ENCODE results near the gene FBLN7. TPM values are rescaled to one million over a fixed set of nuclear protein-coding genes. Genes with fewer than 3 reads are reported as not detected.

FBLN7 gene
- total RNA-seq, 1 experiment from 2014 or later, result 0.14 TPM

DNA sequence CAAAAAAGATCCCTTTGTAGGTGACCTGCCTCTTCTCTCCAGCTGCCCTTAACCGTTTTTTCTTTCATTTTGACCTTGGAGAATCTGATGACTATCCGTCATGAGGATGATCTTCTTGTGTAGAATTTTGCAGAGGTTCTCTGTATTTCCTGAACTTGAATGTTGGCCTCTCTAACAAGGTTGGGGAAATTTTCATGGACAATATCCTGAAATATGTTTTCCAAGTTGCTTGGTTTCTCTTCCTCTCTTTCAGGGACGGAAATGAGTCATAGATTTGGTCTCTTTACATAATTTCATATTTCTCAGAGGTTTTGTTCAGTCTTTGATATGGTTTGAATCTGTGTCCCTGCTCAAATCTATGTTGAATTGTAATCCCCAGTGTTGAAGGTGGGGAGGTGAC, 82.6 kb downstream of the FBLN7 start:
- peaks cover 20% of the 10 kb centered on the region for H3K36me3 Mint-ChIP-seq (ENCODE audit: insufficient read depth, unreplicated experiment)
- BruUV-seq (replicated peaks), result no TSS peak
- CTCF ChIA-PET, result no interaction called here
- no peak overlapping the region for H3K27ac Mint-ChIP-seq (ENCODE audit: low read depth, unreplicated experiment)
- TF ChIP-seq, protein P1, sequence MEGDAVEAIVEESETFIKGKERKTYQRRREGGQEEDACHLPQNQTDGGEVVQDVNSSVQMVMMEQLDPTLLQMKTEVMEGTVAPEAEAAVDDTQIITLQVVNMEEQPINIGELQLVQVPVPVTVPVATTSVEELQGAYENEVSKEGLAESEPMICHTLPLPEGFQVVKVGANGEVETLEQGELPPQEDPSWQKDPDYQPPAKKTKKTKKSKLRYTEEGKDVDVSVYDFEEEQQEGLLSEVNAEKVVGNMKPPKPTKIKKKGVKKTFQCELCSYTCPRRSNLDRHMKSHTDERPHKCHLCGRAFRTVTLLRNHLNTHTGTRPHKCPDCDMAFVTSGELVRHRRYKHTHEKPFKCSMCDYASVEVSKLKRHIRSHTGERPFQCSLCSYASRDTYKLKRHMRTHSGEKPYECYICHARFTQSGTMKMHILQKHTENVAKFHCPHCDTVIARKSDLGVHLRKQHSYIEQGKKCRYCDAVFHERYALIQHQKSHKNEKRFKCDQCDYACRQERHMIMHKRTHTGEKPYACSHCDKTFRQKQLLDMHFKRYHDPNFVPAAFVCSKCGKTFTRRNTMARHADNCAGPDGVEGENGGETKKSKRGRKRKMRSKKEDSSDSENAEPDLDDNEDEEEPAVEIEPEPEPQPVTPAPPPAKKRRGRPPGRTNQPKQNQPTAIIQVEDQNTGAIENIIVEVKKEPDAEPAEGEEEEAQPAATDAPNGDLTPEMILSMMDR (IDR thresholded peaks at IDR 0.05; ENCODE audit: unreplicated experiment), result no peak
- H3K4me1 Mint-ChIP-seq (ENCODE audit: insufficient read depth, unreplicated experiment), result no peaks in the 10 kb centered on the region
- DNase-seq (ENCODE audit: unreplicated experiment), result no peak
- POLR2A ChIA-PET, result interaction anchor here (0.5 kb wide), 1 partner anchor 268 kb away, joined by 3 read pairs; no protein-coding TSS in a partner anchor
- no peaks in the 10 kb centered on the region for H3K9me3 Mint-ChIP-seq (ENCODE audit: unreplicated experiment)
- no peaks in the 10 kb centered on the region for H3K27me3 Mint-ChIP-seq (ENCODE audit: insufficient read depth, unreplicated experiment)
- no peak overlapping the region for H3K4me3 Mint-ChIP-seq (ENCODE audit: unreplicated experiment)
- intact Hi-C loops (cut with micrococcal nuclease), result no loop called here

DNA sequence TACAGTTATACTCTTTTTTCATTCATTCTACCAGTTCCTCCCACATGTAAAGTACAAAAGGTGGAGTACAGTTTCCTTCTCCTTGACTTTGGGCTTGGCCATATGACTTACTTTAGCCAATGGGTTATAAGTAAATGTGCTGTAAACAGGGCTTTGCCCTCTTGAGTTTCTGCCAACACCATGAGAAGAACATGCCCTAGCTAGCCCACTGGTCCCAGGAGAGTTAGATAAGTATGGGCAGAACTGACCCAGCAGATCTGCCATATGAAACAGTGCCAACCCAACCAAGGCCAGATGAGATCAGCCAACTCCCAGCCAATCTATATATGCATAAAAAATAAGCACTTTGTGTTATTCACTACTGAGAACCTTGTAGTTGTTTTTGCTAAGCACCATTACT, 91.2 kb downstream of the FBLN7 start:
- intact Hi-C loops (cut with micrococcal nuclease), result no loop called here
- TF ChIP-seq, protein P1 (IDR thresholded peaks at IDR 0.05; ENCODE audit: unreplicated experiment), result no peak
- no peaks in the 10 kb centered on the region for H3K27me3 Mint-ChIP-seq (ENCODE audit: insufficient read depth, unreplicated experiment)
- no peak overlapping the region for H3K4me3 Mint-ChIP-seq (ENCODE audit: unreplicated experiment)
- H3K27ac Mint-ChIP-seq (ENCODE audit: low read depth, unreplicated experiment), result peak overlapping the region; percentile 70
- H3K36me3 Mint-ChIP-seq (ENCODE audit: insufficient read depth, unreplicated experiment), result peaks cover 31% of the 10 kb centered on the region
- POLR2A ChIA-PET, result interaction anchor here (0.5 to 2.2 kb wide), 8 partner anchors 12 to 174 kb away, joined by 3 to 12 read pairs (median 4); partner anchors contain the start of genes TMEM87B and ZC3H8
- H3K4me1 Mint-ChIP-seq (ENCODE audit: insufficient read depth, unreplicated experiment), result peaks cover 12% of the 10 kb centered on the region
- DNase-seq (ENCODE audit: unreplicated experiment), result peak; percentile 96
- H3K9me3 Mint-ChIP-seq (ENCODE audit: unreplicated experiment), result no peaks in the 10 kb centered on the region
- no TSS peak for BruUV-seq (replicated peaks)
- CTCF ChIA-PET, result interaction anchor here (0.6 to 1.8 kb wide), 2 partner anchors 30 to 108 kb away, joined by 5 to 8 read pairs; no protein-coding TSS in a partner anchor

DNA sequence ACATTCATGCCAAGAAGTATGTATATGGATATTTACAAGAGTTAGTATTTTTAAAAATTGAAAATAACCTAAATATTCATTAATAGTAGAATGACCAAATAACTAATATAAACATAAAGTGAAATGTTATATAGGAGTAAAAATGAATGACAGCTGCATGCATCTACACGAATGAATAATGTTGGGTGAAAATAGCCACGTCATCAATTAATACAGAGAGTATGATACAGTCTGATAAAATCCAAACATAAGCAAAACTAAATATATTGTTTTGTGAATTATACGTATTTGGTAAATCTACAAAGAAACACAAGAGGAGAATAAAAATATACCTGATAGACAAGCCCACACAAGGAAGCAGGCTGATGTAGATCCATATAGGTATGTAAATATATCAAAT, 92.2 kb downstream of the FBLN7 start:
- POLR2A ChIA-PET, result interaction anchor here (2.2 kb wide), 1 partner anchor 24 kb away, joined by 12 read pairs; the partner anchor contains the start of gene ZC3H8
- no peak for DNase-seq (ENCODE audit: unreplicated experiment)
- Mint-ChIP-seq H3K27ac (ENCODE audit: low read depth, unreplicated experiment) (no peak overlapping the region), H3K4me1 (ENCODE audit: insufficient read depth, unreplicated experiment) (peaks cover 12% of the 10 kb centered on the region), H3K4me3 (ENCODE audit: unreplicated experiment) (no peak overlapping the region), H3K36me3 (ENCODE audit: insufficient read depth, unreplicated experiment) (peaks cover 33% of the 10 kb centered on the region), H3K27me3 (ENCODE audit: insufficient read depth, unreplicated experiment) (no peaks in the 10 kb centered on the region), H3K9me3 (ENCODE audit: unreplicated experiment) (no peaks in the 10 kb centered on the region)
- TF ChIP-seq, protein P1 (IDR thresholded peaks at IDR 0.05; ENCODE audit: unreplicated experiment), result no peak
- CTCF ChIA-PET, result no interaction called here
- no TSS peak for BruUV-seq (replicated peaks)
- intact Hi-C loops (cut with micrococcal nuclease), result no loop called here

Other genes starting within 250 kb of the FBLN7 start
- 0.19 and 0.49 TPM in 2 replicates for gene MERTK, start 239.8 kb upstream of the FBLN7 start, total RNA-seq (2022)
- gene TMEM87B, start 83.1 kb upstream of the FBLN7 start, total RNA-seq (2022), result 29.1 and 39.2 TPM in 2 replicates
- gene ZC3H8, start 116.7 kb downstream of the FBLN7 start, total RNA-seq (2022), result 20.6 and 30.5 TPM in 2 replicates
- 16.9 and 18.6 TPM in 2 replicates for gene ZC3H6, start 137.2 kb downstream of the FBLN7 start, total RNA-seq (2022)

Data from MCF 10A (cell line).